Erythroblast (primary cell): ENCODE data around the gene RNF150.

Experiments
- GATA1 ChIP-seq: IDR thresholded peaks from 2 replicates; pipeline ENCODE4 v1.6.1; 2011; ENCODE audit warnings: low read depth, mild to moderate bottlenecking, control low read depth, low read length, moderate library complexity
- POLR2A ChIP-seq: IDR thresholded peaks from 2 replicates; pipeline ENCODE4 v1.6.1; 2011; ENCODE audit warnings: mild to moderate bottlenecking, low read length

- TF ChIP-seq POLR2A (no peak), GATA1 (no peak)
Observed at GRCh38 chr4:141062651-141063050, 70.6 kb downstream of the RNF150 start.
